Stimulated activated effector memory CD8-positive, alpha-beta T cell treated with anti-CD3 and anti-CD28 coated beads, Interleukin-12 subunit alpha, Interleukin-12 subunit beta, amount 100 ng/mL, for 72 hours (primary cell): ENCODE data around the gene PPOX.

ENCODE experiments used
- ATAC-seq: fragments of 150-1000 bp; cut with Tn5 transposase; 2 replicates; pipeline ENCODE4 v1.10.0; 2021
- DNase-seq, 2 donors: peaks; one replicate each; pipeline ENCODE4 v3.0.0; 2021 to 2022; ENCODE audit warnings: low spot score in 2 of 2
- H3K27ac Mint-ChIP-seq: one replicate; pipeline ENCODE4 v1.8.0; 2022; ENCODE audit warnings: mild to moderate bottlenecking, mixed read lengths
- H3K36me3 Mint-ChIP-seq: one replicate; pipeline ENCODE4 v1.8.0; 2022; ENCODE audit warnings: mild to moderate bottlenecking, mixed read lengths
- H3K4me1 Mint-ChIP-seq: one replicate; pipeline ENCODE4 v1.8.0; 2022; ENCODE audit warnings: mixed read lengths
- H3K4me3 Mint-ChIP-seq: one replicate; pipeline ENCODE4 v1.8.0; 2022; ENCODE audit warnings: mild to moderate bottlenecking, mixed read lengths
- H3K9me3 Mint-ChIP-seq: one replicate; pipeline ENCODE4 v1.8.0; 2022; ENCODE audit warnings: mixed read lengths

The PPOX gene

DNA sequence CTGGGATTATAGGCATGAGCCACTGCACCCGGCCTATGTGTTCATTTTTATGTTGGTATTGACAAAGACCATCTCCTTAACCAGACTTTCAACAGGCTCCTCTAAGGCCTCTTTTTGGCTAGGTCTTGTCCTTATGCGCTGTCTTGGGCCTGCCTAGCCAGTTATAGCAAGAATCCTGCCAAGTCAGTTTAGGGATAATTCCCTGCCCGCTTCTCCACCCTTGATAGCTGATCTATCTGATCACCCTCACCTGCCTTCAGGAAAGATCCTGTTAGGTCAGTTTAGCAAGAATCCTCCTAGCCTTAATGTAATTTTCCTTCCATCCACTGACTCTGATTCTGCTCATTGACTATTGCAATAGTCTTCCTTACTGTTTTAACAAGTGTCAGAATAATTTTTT lies 13.5 kb downstream of the PPOX start:
- no peak overlapping the region for H3K4me3 Mint-ChIP-seq
- H3K9me3 Mint-ChIP-seq = no peaks in the 10 kb centered on the region
- DNase-seq = no peak
- ATAC-seq = no peak
- peaks cover 79% of the 10 kb centered on the region for H3K4me1 Mint-ChIP-seq
- H3K36me3 Mint-ChIP-seq = peaks cover 26% of the 10 kb centered on the region
- peak overlapping the region; percentile 98 for H3K27ac Mint-ChIP-seq

DNA sequence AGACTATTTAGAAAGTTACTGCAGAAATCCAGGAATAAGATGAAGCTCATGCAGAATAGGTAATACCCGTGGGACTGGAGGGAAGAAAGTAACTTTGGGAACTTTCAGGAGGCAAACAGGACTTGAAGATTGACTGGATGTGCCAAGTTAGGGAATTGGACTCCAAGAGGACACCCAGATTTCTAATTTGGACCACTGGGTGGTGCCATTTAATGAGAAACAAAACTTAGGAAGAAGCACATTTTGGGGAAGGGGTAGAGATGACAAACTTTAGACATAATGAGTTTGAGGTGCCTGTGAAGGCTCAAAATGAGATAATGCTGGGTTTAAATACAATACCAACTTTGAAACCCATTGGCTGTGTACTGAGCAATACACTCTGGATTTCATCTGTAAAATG lies 14.4 kb downstream of the PPOX start:
- Mint-ChIP-seq H3K9me3 (no peaks in the 10 kb centered on the region), H3K4me1 (peaks cover 79% of the 10 kb centered on the region), H3K4me3 (no peak overlapping the region), H3K36me3 (peaks cover 17% of the 10 kb centered on the region), H3K27ac (peak overlapping the region; percentile 98)
- DNase-seq (no peak), ATAC-seq (no peak)

DNA sequence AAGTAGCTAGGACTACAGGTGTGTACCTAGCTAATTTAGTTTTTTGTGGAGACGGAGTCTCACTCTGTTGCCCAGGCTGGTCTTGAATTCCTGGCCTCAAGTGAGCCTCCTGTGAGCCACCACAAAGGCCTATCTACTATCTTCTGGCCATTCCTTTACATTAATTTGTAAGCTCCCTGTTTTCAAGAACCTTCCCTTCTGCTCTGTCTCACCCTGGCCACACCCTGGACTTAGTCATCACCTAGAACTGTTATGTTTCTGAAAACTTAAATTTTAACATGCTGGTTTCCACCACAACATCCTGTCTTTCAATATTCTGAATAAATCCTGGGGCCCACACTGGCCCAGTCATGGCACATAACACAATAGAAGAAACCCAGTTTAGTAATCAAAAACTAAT lies 16.0 kb downstream of the PPOX start:
- peak overlapping the region; percentile 98 for H3K27ac Mint-ChIP-seq
- H3K36me3 Mint-ChIP-seq = peaks cover 4% of the 10 kb centered on the region
- H3K9me3 Mint-ChIP-seq = no peaks in the 10 kb centered on the region
- DNase-seq = peak in 1 of 2 donors; percentile 69
- peak overlapping the region; percentile 60 for H3K4me3 Mint-ChIP-seq
- peak; percentile 87 for ATAC-seq
- peaks cover 81% of the 10 kb centered on the region for H3K4me1 Mint-ChIP-seq

- DNase-seq = peak; percentile 38 to 85
- no peaks in the 10 kb centered on the region for H3K36me3 Mint-ChIP-seq
- H3K4me1 Mint-ChIP-seq = peaks cover 83% of the 10 kb centered on the region
- peak overlapping the region; percentile 98 for H3K27ac Mint-ChIP-seq
- peak overlapping the region; percentile 60 for H3K4me3 Mint-ChIP-seq
- no peaks in the 10 kb centered on the region for H3K9me3 Mint-ChIP-seq
- peak; percentile 84 for ATAC-seq
Observed at GRCh38 chr1:161185282-161185682, 19.1 kb downstream of the PPOX start.

DNA sequence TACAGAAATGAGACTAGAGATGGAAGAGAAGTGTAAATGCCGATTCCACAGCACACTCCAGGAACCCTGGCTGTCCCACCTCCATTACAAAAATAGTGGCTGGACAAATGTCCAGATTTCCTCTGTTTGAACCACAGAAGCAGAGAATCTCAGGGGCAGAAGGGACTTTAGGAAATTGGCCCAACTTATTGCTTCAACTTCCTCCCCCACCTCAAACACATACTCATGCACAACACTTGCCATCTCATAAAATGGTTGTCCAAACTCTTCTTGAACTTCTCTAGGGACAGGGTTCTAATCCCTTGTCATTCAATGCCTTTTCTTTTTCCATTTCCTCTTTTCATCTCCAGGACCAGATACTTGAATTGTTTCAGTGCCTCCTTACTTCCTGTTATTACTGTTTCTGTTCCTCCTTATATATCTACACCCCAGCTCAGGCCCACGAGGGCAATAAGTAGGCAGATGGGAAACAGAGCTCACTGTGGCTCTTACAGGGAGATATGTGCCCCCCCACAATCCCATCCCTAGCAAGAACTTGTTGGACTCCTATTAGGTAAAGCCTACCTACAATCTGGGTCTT lies 19.6 kb downstream of the PPOX start:
- peak overlapping the region; percentile 98 for H3K27ac Mint-ChIP-seq
- H3K9me3 Mint-ChIP-seq = no peaks in the 10 kb centered on the region
- H3K36me3 Mint-ChIP-seq = no peaks in the 10 kb centered on the region
- ATAC-seq = no peak
- peak overlapping the region; percentile 60 for H3K4me3 Mint-ChIP-seq
- H3K4me1 Mint-ChIP-seq = peaks cover 78% of the 10 kb centered on the region
- DNase-seq = no peak

- Mint-ChIP-seq H3K4me1 (peaks cover 66% of the 10 kb centered on the region), H3K27ac (peak overlapping the region; percentile 98), H3K9me3 (no peaks in the 10 kb centered on the region), H3K36me3 (no peaks in the 10 kb centered on the region), H3K4me3 (no peak overlapping the region)
- DNase-seq = no peak
- ATAC-seq = no peak
Observed at GRCh38 chr1:161187311-161187710, 21.1 kb downstream of the PPOX start.

DNA sequence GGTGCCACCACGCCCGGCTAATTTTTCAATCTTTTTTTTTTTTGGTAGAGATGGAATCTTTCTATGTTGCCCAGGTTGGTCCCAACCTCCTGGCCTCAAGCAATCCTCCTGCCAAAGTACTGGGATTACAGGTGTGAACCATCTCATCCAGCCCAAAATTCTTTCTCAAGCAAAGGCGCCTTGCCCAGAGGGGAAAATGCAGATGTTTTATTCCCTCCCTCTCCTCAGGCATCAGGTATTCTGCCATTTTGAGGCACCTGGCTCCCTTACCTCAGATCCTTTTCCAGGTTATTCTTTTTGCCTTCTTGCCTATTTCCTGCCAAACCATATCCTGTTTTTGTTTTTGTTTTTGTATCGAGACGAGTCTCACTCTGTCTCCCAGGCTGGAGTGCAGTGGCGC lies 22.2 kb downstream of the PPOX start:
- Mint-ChIP-seq H3K27ac (peak overlapping the region; percentile 63), H3K4me3 (no peak overlapping the region), H3K36me3 (no peaks in the 10 kb centered on the region), H3K9me3 (no peaks in the 10 kb centered on the region), H3K4me1 (peaks cover 67% of the 10 kb centered on the region)
- no peak for ATAC-seq
- no peak for DNase-seq

DNA sequence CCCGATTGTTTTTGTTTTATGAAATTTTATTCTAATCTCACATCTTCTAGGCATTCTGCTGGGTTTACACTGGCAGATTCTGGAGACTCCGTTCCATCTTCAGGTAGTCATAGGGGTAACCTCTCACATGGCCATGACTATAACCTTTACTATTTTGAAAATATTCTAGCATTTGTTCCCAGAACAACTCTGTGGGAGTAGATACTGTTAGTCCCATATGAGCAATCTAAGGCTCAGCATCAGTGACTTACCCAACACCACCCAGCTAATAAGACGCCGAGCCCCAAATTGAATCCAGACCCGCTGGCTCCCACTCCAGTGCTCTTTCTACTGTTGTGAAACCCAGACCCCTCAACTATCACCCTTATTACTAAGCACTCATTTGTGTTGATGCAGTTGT lies 22.8 kb downstream of the PPOX start:
- Mint-ChIP-seq H3K4me1 (peaks cover 63% of the 10 kb centered on the region), H3K4me3 (no peak overlapping the region), H3K9me3 (no peaks in the 10 kb centered on the region), H3K36me3 (no peaks in the 10 kb centered on the region), H3K27ac (peak overlapping the region; percentile 63)
- ATAC-seq (no peak), DNase-seq (no peak)

- Mint-ChIP-seq H3K9me3 (no peaks in the 10 kb centered on the region), H3K4me1 (peaks cover 59% of the 10 kb centered on the region)
Observed at GRCh38 chr1:161190962-161191521, 24.8 kb downstream of the PPOX start.

GRCh38 chr1:161191971-161192370 lies 25.7 kb downstream of the PPOX start:
- H3K9me3 Mint-ChIP-seq = no peaks in the 10 kb centered on the region
- peaks cover 52% of the 10 kb centered on the region for H3K4me1 Mint-ChIP-seq
- H3K36me3 Mint-ChIP-seq = no peaks in the 10 kb centered on the region
- no peak overlapping the region for H3K4me3 Mint-ChIP-seq
- H3K27ac Mint-ChIP-seq = peak overlapping the region; percentile 89
- no peak for DNase-seq
- ATAC-seq = no peak

More at GRCh38 chr1:161190962-161191521, 24.8 kb downstream of the PPOX start:
- no peaks in the 10 kb centered on the region for H3K36me3 Mint-ChIP-seq
- H3K27ac Mint-ChIP-seq = peak overlapping the region; percentile 32
- DNase-seq (no peak), ATAC-seq (no peak)
- H3K4me3 Mint-ChIP-seq = no peak overlapping the region

GRCh38 chr1:161192476-161193465 lies 26.5 kb downstream of the PPOX start:
- Mint-ChIP-seq H3K9me3 (no peaks in the 10 kb centered on the region), H3K4me1 (peaks cover 44% of the 10 kb centered on the region), H3K27ac (peak overlapping the region; percentile 89), H3K36me3 (no peaks in the 10 kb centered on the region), H3K4me3 (no peak overlapping the region)
- DNase-seq (peak; percentile 42 to 80), ATAC-seq (peak; percentile 88)

DNA sequence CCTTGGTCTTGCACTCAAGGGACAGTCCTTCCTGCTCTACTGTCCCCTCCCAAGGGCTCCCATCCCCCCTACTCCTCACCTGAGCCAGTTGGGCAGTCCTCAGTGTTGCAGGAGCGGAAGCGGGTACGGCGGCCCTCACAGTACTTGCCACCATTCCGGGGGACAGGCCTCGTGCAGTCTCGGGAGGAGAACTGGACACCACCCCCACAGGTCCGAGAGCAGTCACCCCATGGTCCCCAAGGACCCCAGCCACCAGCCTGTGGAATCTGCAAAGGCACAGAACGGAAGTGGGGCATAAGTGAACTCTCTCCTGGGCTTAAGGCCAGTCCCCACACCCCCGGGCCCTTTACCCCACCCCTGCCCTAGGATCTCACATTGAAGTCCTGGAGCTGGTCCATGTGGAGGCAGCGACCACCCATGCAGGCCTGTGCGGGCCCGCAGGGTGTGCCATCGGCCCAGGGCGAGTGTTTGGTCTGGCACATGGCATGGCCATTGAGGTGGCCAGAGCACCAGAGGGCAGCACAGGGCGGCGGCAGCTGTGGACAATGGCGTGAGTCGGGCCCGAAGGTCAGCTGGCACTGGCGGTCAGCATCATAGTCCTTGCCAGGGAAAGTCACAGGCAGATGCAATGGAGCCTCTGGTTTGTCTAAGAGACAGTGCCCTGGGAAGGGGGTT lies 27.5 kb downstream of the PPOX start:
- Mint-ChIP-seq H3K36me3 (no peaks in the 10 kb centered on the region), H3K9me3 (no peaks in the 10 kb centered on the region), H3K4me1 (peaks cover 40% of the 10 kb centered on the region), H3K27ac (no peak overlapping the region), H3K4me3 (no peak overlapping the region)
- ATAC-seq (no peak), DNase-seq (no peak)

DNA sequence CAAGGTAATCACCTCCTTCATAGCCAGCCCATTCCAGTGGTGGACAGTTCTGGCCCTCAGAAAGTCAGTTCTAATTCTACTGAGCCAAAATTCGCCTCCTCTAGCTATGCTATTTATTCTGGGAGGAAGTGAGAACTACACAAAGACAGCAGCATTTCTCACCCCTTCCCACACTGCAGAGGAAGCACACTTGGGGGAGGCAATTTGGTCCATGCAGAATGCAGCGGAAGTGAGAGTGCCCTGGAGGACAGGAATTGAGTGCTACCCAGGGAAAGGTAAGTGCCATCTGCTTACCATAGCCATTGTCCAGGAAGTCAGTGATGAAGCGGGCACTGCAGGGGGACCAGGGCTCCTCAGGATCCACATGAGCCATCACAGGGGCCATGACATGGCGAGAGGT lies 28.9 kb downstream of the PPOX start:
- Mint-ChIP-seq H3K9me3 (no peaks in the 10 kb centered on the region), H3K27ac (peak overlapping the region; percentile 84), H3K4me1 (peaks cover 47% of the 10 kb centered on the region), H3K36me3 (no peaks in the 10 kb centered on the region), H3K4me3 (no peak overlapping the region)
- ATAC-seq = no peak
- no peak for DNase-seq

DNA sequence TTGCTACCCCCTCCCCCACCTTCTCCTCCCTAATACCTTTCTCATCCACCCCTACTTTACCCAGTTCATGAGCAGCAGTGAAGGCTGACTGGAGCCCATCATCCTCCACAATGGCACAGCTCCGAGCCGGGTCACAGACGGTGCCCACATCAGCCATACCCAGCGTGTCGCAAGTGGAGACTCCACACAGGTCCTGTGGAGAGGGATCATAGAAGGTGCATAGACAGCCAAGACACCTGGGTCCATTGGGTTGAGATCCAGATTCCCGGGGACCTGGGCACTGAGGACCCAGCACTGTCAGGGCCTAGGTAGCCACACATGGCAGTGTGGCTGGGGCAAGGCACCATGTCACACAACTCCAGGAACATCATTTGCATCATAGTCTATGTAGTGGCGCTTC lies 29.9 kb downstream of the PPOX start:
- Mint-ChIP-seq H3K36me3 (no peaks in the 10 kb centered on the region), H3K9me3 (no peaks in the 10 kb centered on the region), H3K27ac (peak overlapping the region; percentile 84), H3K4me3 (no peak overlapping the region), H3K4me1 (peaks cover 56% of the 10 kb centered on the region)
- DNase-seq (no peak), ATAC-seq (no peak)
